ENCODE results near the gene GALNT11.

Gene GALNT11

DNA sequence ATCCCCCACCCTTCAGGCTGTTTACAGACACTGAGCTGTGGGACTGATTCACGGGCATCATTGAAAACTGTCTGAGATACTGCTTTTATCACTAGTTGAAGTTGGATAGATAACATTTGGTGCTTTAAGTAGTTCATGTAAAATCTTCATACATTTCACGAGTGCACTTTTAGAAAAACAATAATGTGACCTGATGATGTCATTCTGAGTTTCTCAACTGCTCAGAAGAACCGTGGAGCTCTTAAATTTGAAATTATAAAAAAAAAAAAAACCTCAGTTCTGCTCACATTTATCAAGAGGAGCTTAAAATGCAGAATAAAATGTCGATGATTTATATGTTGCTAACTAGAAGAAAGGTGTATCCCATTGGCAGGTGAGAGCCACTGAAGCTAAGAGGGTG, 81.5 kb downstream of the GALNT11 start:
- H3K4me3 Mint-ChIP-seq, result no peak overlapping the region
- H3K36me3 Mint-ChIP-seq (ENCODE audit: low read depth), result peaks cover 55% of the 10 kb centered on the region
- no peaks in the 10 kb centered on the region for H3K9me3 Mint-ChIP-seq
- H3K27ac Mint-ChIP-seq, result no peak overlapping the region
- H3K4me1 Mint-ChIP-seq (ENCODE audit: low read depth), result peaks cover 4% of the 10 kb centered on the region
- no peaks in the 10 kb centered on the region for H3K27me3 Mint-ChIP-seq

DNA sequence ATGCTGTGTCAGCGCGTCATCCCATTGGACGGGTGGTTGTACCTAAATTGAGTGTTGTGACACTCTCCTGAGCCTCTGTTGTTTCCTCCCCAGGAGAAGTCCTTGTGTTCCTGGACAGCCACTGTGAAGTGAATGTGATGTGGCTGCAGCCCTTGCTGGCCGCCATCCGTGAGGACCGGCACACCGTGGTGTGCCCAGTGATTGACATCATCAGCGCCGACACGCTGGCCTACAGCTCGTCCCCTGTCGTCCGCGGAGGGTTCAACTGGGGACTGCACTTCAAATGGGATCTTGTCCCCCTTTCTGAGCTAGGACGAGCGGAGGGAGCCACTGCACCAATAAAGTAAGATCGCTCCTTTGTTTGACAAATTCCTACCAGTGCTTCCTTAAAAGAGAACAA, 82.5 kb downstream of the GALNT11 start:
- Mint-ChIP-seq H3K9me3 (no peaks in the 10 kb centered on the region), H3K27ac (no peak overlapping the region), H3K4me3 (no peak overlapping the region), H3K27me3 (no peaks in the 10 kb centered on the region), H3K36me3 (ENCODE audit: low read depth) (peaks cover 56% of the 10 kb centered on the region), H3K4me1 (ENCODE audit: low read depth) (peaks cover 4% of the 10 kb centered on the region)

GRCh38 chr7:152108359-152108758, 82.9 kb downstream of the GALNT11 start:
- H3K27ac Mint-ChIP-seq, result no peak overlapping the region
- H3K4me3 Mint-ChIP-seq, result no peak overlapping the region
- peaks cover 60% of the 10 kb centered on the region for H3K36me3 Mint-ChIP-seq (ENCODE audit: low read depth)
- H3K27me3 Mint-ChIP-seq, result no peaks in the 10 kb centered on the region
- no peaks in the 10 kb centered on the region for H3K9me3 Mint-ChIP-seq
- peaks cover 4% of the 10 kb centered on the region for H3K4me1 Mint-ChIP-seq (ENCODE audit: low read depth)

- Mint-ChIP-seq H3K4me1 (ENCODE audit: low read depth) (no peaks in the 10 kb centered on the region), H3K27ac (no peak overlapping the region), H3K27me3 (no peaks in the 10 kb centered on the region), H3K36me3 (ENCODE audit: low read depth) (peaks cover 54% of the 10 kb centered on the region), H3K9me3 (no peaks in the 10 kb centered on the region), H3K4me3 (no peak overlapping the region)
These were observed 87.4 kb downstream of the GALNT11 start for GRCh38 chr7:152112829-152113228.

- H3K27ac Mint-ChIP-seq, result no peak overlapping the region
- no peaks in the 10 kb centered on the region for H3K27me3 Mint-ChIP-seq
- no peaks in the 10 kb centered on the region for H3K4me1 Mint-ChIP-seq (ENCODE audit: low read depth)
- H3K4me3 Mint-ChIP-seq, result no peak overlapping the region
- H3K36me3 Mint-ChIP-seq (ENCODE audit: low read depth), result peaks cover 59% of the 10 kb centered on the region
- H3K9me3 Mint-ChIP-seq, result no peaks in the 10 kb centered on the region
These were observed 89.7 kb downstream of the GALNT11 start for GRCh38 chr7:152115021-152115718.

GRCh38 chr7:152117356-152117755, 91.9 kb downstream of the GALNT11 start:
- no peak overlapping the region for H3K4me3 Mint-ChIP-seq
- no peak overlapping the region for H3K27ac Mint-ChIP-seq
- H3K9me3 Mint-ChIP-seq, result no peaks in the 10 kb centered on the region
- peaks cover 70% of the 10 kb centered on the region for H3K36me3 Mint-ChIP-seq (ENCODE audit: low read depth)
- H3K27me3 Mint-ChIP-seq, result no peaks in the 10 kb centered on the region
- peaks cover 5% of the 10 kb centered on the region for H3K4me1 Mint-ChIP-seq (ENCODE audit: low read depth)

GRCh38 chr7:152120210-152120609, 94.7 kb downstream of the GALNT11 start:
- no peaks in the 10 kb centered on the region for H3K27me3 Mint-ChIP-seq
- no peak overlapping the region for H3K27ac Mint-ChIP-seq
- H3K4me3 Mint-ChIP-seq, result no peak overlapping the region
- H3K9me3 Mint-ChIP-seq, result peaks cover 23% of the 10 kb centered on the region
- H3K4me1 Mint-ChIP-seq (ENCODE audit: low read depth), result peaks cover 8% of the 10 kb centered on the region
- peaks cover 79% of the 10 kb centered on the region for H3K36me3 Mint-ChIP-seq (ENCODE audit: low read depth)

DNA sequence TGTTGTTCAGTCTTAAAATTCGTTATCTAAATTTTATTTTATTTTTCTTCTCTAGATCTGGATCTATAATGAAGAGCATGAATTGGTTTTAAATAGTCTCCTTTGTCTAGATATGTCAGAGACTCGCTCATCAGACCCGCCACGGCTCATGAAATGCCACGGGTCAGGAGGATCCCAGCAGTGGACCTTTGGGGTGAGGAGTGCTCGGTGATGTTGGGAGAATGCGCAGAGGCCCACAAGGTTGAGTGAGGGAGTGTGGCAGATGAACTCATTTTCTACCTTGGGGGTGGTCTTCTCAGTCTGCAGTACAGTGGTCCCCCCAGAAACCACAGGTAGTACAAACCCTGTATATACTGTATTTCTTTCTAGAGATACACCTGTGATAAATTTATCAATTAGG, 95.3 kb downstream of the GALNT11 start:
- Mint-ChIP-seq H3K27me3 (no peaks in the 10 kb centered on the region), H3K27ac (no peak overlapping the region), H3K9me3 (peaks cover 23% of the 10 kb centered on the region), H3K4me3 (no peak overlapping the region), H3K4me1 (ENCODE audit: low read depth) (peaks cover 8% of the 10 kb centered on the region), H3K36me3 (ENCODE audit: low read depth) (peaks cover 84% of the 10 kb centered on the region)

DNA sequence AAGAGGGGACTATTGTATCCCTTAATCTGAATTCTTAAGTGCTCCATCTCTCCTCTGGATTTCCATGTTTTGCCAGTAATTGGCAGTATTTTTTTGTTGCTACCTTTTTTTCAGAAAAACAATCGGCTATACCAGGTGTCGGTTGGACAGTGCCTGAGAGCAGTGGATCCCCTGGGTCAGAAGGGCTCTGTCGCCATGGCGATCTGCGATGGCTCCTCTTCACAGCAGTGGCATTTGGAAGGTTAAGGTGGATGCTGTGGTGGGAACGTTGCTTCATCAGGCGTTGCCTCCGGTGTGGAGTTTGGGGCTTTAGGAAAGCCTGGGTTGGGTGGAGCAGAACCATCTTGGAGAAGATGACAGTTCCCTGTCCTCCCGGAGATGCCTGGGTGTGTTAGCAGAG, 96.0 kb downstream of the GALNT11 start:
- no peak overlapping the region for H3K27ac Mint-ChIP-seq
- peaks cover 86% of the 10 kb centered on the region for H3K36me3 Mint-ChIP-seq (ENCODE audit: low read depth)
- H3K4me3 Mint-ChIP-seq, result no peak overlapping the region
- peaks cover 8% of the 10 kb centered on the region for H3K4me1 Mint-ChIP-seq (ENCODE audit: low read depth)
- no peaks in the 10 kb centered on the region for H3K27me3 Mint-ChIP-seq
- H3K9me3 Mint-ChIP-seq, result peaks cover 23% of the 10 kb centered on the region

GRCh38 chr7:152122540-152122939, 97.1 kb downstream of the GALNT11 start:
- no peaks in the 10 kb centered on the region for H3K27me3 Mint-ChIP-seq
- peaks cover 25% of the 10 kb centered on the region for H3K9me3 Mint-ChIP-seq
- no peak overlapping the region for H3K4me3 Mint-ChIP-seq
- no peak overlapping the region for H3K27ac Mint-ChIP-seq
- peaks cover 89% of the 10 kb centered on the region for H3K36me3 Mint-ChIP-seq (ENCODE audit: low read depth)
- H3K4me1 Mint-ChIP-seq (ENCODE audit: low read depth), result peaks cover 8% of the 10 kb centered on the region

- peak overlapping the region; percentile 51 for H3K27ac Mint-ChIP-seq
- no peak overlapping the region for H3K4me3 Mint-ChIP-seq
- peaks cover 27% of the 10 kb centered on the region for H3K9me3 Mint-ChIP-seq
- no peaks in the 10 kb centered on the region for H3K27me3 Mint-ChIP-seq
- peaks cover 71% of the 10 kb centered on the region for H3K36me3 Mint-ChIP-seq (ENCODE audit: low read depth)
- peaks cover 5% of the 10 kb centered on the region for H3K4me1 Mint-ChIP-seq (ENCODE audit: low read depth)
These were observed 101.3 kb downstream of the GALNT11 start for GRCh38 chr7:152126741-152127140.

GRCh38 chr7:152127229-152127628, 101.8 kb downstream of the GALNT11 start:
- peaks cover 3% of the 10 kb centered on the region for H3K4me1 Mint-ChIP-seq (ENCODE audit: low read depth)
- H3K27ac Mint-ChIP-seq, result no peak overlapping the region
- no peak overlapping the region for H3K4me3 Mint-ChIP-seq
- H3K27me3 Mint-ChIP-seq, result no peaks in the 10 kb centered on the region
- H3K9me3 Mint-ChIP-seq, result peaks cover 27% of the 10 kb centered on the region
- H3K36me3 Mint-ChIP-seq (ENCODE audit: low read depth), result peaks cover 66% of the 10 kb centered on the region

- H3K4me3 Mint-ChIP-seq, result no peak overlapping the region
- no peaks in the 10 kb centered on the region for H3K4me1 Mint-ChIP-seq (ENCODE audit: low read depth)
- H3K36me3 Mint-ChIP-seq (ENCODE audit: low read depth), result peaks cover 56% of the 10 kb centered on the region
- H3K27ac Mint-ChIP-seq, result no peak overlapping the region
- peaks cover 21% of the 10 kb centered on the region for H3K9me3 Mint-ChIP-seq
- no peaks in the 10 kb centered on the region for H3K27me3 Mint-ChIP-seq
These were observed 102.8 kb downstream of the GALNT11 start for GRCh38 chr7:152128252-152128651.

- H3K36me3 Mint-ChIP-seq (ENCODE audit: low read depth), result peaks cover 50% of the 10 kb centered on the region
- no peaks in the 10 kb centered on the region for H3K4me1 Mint-ChIP-seq (ENCODE audit: low read depth)
- peaks cover 14% of the 10 kb centered on the region for H3K9me3 Mint-ChIP-seq
- no peaks in the 10 kb centered on the region for H3K27me3 Mint-ChIP-seq
- no peak overlapping the region for H3K4me3 Mint-ChIP-seq
- H3K27ac Mint-ChIP-seq, result no peak overlapping the region
These were observed 103.4 kb downstream of the GALNT11 start for GRCh38 chr7:152128741-152129461.

GRCh38 chr7:152129682-152130081, 104.2 kb downstream of the GALNT11 start:
- H3K4me3 Mint-ChIP-seq, result no peak overlapping the region
- H3K9me3 Mint-ChIP-seq, result peaks cover 8% of the 10 kb centered on the region
- H3K36me3 Mint-ChIP-seq (ENCODE audit: low read depth), result peaks cover 42% of the 10 kb centered on the region
- no peak overlapping the region for H3K27ac Mint-ChIP-seq
- no peaks in the 10 kb centered on the region for H3K27me3 Mint-ChIP-seq
- H3K4me1 Mint-ChIP-seq (ENCODE audit: low read depth), result no peaks in the 10 kb centered on the region

All from stimulated activated naive CD8-positive, alpha-beta T cell treated with anti-CD3 and anti-CD28 coated beads, Interleukin-15, Interleukin-2, amounts not matched to agents 100 ng/mL and 50 ng/mL, for 24 hours (primary cell).